Measurements from ENCODE around the gene ANKRD9. TPM values are rescaled to one million over a fixed set of nuclear protein-coding genes. Genes with fewer than 3 reads are reported as not detected.

Gene ANKRD9
- total and polyA plus RNA-seq, 10 of the 15 experiments (the other 5 are each of a cell fraction or from before 2014, with no cell fraction given), result 0.03 to 3.6 (median 0.49) TPM

- TF ChIP-seq, protein P1, sequence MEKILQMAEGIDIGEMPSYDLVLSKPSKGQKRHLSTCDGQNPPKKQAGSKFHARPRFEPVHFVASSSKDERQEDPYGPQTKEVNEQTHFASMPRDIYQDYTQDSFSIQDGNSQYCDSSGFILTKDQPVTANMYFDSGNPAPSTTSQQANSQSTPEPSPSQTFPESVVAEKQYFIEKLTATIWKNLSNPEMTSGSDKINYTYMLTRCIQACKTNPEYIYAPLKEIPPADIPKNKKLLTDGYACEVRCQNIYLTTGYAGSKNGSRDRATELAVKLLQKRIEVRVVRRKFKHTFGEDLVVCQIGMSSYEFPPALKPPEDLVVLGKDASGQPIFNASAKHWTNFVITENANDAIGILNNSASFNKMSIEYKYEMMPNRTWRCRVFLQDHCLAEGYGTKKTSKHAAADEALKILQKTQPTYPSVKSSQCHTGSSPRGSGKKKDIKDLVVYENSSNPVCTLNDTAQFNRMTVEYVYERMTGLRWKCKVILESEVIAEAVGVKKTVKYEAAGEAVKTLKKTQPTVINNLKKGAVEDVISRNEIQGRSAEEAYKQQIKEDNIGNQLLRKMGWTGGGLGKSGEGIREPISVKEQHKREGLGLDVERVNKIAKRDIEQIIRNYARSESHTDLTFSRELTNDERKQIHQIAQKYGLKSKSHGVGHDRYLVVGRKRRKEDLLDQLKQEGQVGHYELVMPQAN (conservative IDR thresholded peaks at IDR 0.05), result no peak
- TF ChIP-seq CTCF (IDR thresholded peaks at IDR 0.05 in 2 of 3, conservative IDR thresholded peaks at IDR 0.05 in 1 of 3; ENCODE audit: control insufficient read depth in 2 of 3, extremely low read depth in 1 of 3, insufficient read depth in 1 of 3, low read depth in 3 of 3, low read length in 3 of 3), result no peak
- TF ChIP-seq, protein P2, sequence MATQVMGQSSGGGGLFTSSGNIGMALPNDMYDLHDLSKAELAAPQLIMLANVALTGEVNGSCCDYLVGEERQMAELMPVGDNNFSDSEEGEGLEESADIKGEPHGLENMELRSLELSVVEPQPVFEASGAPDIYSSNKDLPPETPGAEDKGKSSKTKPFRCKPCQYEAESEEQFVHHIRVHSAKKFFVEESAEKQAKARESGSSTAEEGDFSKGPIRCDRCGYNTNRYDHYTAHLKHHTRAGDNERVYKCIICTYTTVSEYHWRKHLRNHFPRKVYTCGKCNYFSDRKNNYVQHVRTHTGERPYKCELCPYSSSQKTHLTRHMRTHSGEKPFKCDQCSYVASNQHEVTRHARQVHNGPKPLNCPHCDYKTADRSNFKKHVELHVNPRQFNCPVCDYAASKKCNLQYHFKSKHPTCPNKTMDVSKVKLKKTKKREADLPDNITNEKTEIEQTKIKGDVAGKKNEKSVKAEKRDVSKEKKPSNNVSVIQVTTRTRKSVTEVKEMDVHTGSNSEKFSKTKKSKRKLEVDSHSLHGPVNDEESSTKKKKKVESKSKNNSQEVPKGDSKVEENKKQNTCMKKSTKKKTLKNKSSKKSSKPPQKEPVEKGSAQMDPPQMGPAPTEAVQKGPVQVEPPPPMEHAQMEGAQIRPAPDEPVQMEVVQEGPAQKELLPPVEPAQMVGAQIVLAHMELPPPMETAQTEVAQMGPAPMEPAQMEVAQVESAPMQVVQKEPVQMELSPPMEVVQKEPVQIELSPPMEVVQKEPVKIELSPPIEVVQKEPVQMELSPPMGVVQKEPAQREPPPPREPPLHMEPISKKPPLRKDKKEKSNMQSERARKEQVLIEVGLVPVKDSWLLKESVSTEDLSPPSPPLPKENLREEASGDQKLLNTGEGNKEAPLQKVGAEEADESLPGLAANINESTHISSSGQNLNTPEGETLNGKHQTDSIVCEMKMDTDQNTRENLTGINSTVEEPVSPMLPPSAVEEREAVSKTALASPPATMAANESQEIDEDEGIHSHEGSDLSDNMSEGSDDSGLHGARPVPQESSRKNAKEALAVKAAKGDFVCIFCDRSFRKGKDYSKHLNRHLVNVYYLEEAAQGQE (IDR thresholded peaks at IDR 0.05; ENCODE audit: low read depth, low read length), result no peak
- no peak for TF ChIP-seq GATAD2B (conservative IDR thresholded peaks at IDR 0.05; ENCODE audit: low read depth)
Observed at GRCh38 chr14:102556098-102556677, 46.6 kb upstream of the ANKRD9 start (continued).

All from GM12878 (cell line).